Gastrocnemius medialis (tissue), 4 donors: ENCODE data around the gene NBDY. TPM values are rescaled to one million over a fixed set of nuclear protein-coding genes. Genes with fewer than 3 reads are reported as not detected.
"Not testable (repeated sequence)": the region's sequence is repeated elsewhere in the genome, so short reads cannot be mapped to it uniquely, and the experiment has no call there.

Experiments used
- ATAC-seq, 2 donors: fragments of 150-250 bp; one replicate each; pipeline ENCODE4 v1.9.1; 2016
- DNase-seq, 2 donors: peaks; one replicate each; pipeline ENCODE4 v3.0.0-alpha.2; 2019
- H3K27ac ChIP-seq, 4 donors: fragments of 200-600 bp; sonication (generic); 1 replicate in 1 of 4; 2 replicates in 3 of 4; pipeline ENCODE4 v1.5.1; 2016 to 2018; ENCODE audit warnings: mild to moderate bottlenecking in 2 of 4, moderate library complexity in 1 of 4
- H3K27me3 ChIP-seq, 3 donors: fragments of 200-600 bp; sonication (generic) in 2 of 3; 1 replicate in 1 of 3; 2 replicates in 2 of 3; pipeline versions ENCODE4 v1.5.1 to v1.6.0; 2016 to 2019; ENCODE audit warnings: mild to moderate bottlenecking in 1 of 3, moderate library complexity in 1 of 3
- H3K36me3 ChIP-seq, 2 donors: fragments of 200-600 bp; sonication (generic) in 1 of 2; one replicate each; pipeline ENCODE4 v1.5.1; 2017 to 2018
- H3K4me1 ChIP-seq, 2 donors: fragments of 200-600 bp; sonication (generic) in 1 of 2; one replicate each; pipeline ENCODE4 v1.5.1; 2016 to 2017; ENCODE audit warnings: mild to moderate bottlenecking in 2 of 2
- H3K4me3 ChIP-seq, 4 donors: fragments of 200-600 bp; sonication (generic) in 3 of 4; 1 replicate in 1 of 4; 2 replicates in 3 of 4; pipeline ENCODE4 v1.5.1; 2016 to 2019; ENCODE audit warnings: mild to moderate bottlenecking in 2 of 4
- H3K9me3 ChIP-seq, 3 donors: fragments of 200-600 bp; sonication (generic) in 2 of 3; 1 replicate in 1 of 3; 2 replicates in 2 of 3; pipeline ENCODE4 v1.5.1; 2016 to 2019
- CTCF ChIP-seq, 5 experiments: fragments of 450-650 bp in 3 of 5; fragments of 200-600 bp in 2 of 5; sonication (generic) in 2 of 5; IDR thresholded peaks in 4 of 5; conservative IDR thresholded peaks in 1 of 5; 1 replicate in 4 of 5; 2 replicates in 1 of 5; pipeline ENCODE4 v1.5.1; 2016 to 2019; ENCODE audit warnings: antibody characterized with exemption in 5 of 5, mild to moderate bottlenecking in 3 of 5, moderate library complexity in 3 of 5
- in situ Hi-C, 4 donors: fragments of 200-750 bp; cut with MboI; loops; one replicate each; pipeline versions ENCODE4 v1.15.0 to v1.8.0; 2017; ENCODE audit warnings: low sequenced_read_pairs in 4 of 4
- intact Hi-C: fragments of 100-400 bp; cut with DNase I; formaldehyde crosslinking; loops from one replicate; pipeline ENCODE4 v1.15.1; 2023; ENCODE audit warnings: low total_unique reads
- total RNA-seq, 4 donors: library from RNA; depleted of rRNA; stranded (reverse); fragments of >200 nt; gene quantifications; one replicate each; pipeline versions ENCODE4 v1.1.0 to v1.2.3, GENCODE V29; 2016

The NBDY gene
- total RNA-seq, 4 donors from 2014 or later: 3.7 to 9.8 (median 5.9) TPM

GRCh38 chrX:56767348-56768119 lies 38.5 kb downstream of the NBDY start:
- DNase-seq, H3K27me3 ChIP-seq, H3K9me3 ChIP-seq, ATAC-seq, H3K36me3 ChIP-seq: not testable (repeated sequence)
- Histone ChIP-seq H3K27ac (peak overlapping the region in 2 of 4 donors; percentile 79 to 86), H3K4me3 (peak overlapping the region in 2 of 4 donors; percentile 63 to 70), H3K4me1 (peaks cover 10 to 18% of the 10 kb centered on the region in 2 donors)
- peak in 2 of 5 experiments; percentile 39 to 63 for TF ChIP-seq CTCF (IDR thresholded peaks at IDR 0.05 in 4 of 5, conservative IDR thresholded peaks at IDR 0.05 in 1 of 5)
- in situ Hi-C loops: loop anchor here in 1 of 4 donors (25.0 kb wide), 1 partner anchor 1605 kb away; no protein-coding TSS in a partner anchor
- intact Hi-C loops: loop anchor here (10.0 kb wide), 1 partner anchor 687 kb away; no protein-coding TSS in a partner anchor

- H3K4me1 ChIP-seq: peaks cover 9 to 17% of the 10 kb centered on the region in 2 donors
- H3K27ac ChIP-seq, DNase-seq, H3K36me3 ChIP-seq, H3K27me3 ChIP-seq, ATAC-seq, H3K4me3 ChIP-seq, H3K9me3 ChIP-seq: not testable (repeated sequence)
- intact Hi-C loops (loop anchor here (10.0 kb wide), 1 partner anchor 687 kb away; no protein-coding TSS in a partner anchor), in situ Hi-C loops (loop anchor here in 1 of 4 donors (25.0 kb wide), 1 partner anchor 1606 kb away; no protein-coding TSS in a partner anchor)
Observed at GRCh38 chrX:56768120-56768660, 39.1 kb downstream of the NBDY start.

- ATAC-seq, intact Hi-C loops, H3K4me1 ChIP-seq, H3K27me3 ChIP-seq, DNase-seq, H3K4me3 ChIP-seq, H3K27ac ChIP-seq, H3K36me3 ChIP-seq, H3K9me3 ChIP-seq: not testable (repeated sequence)
- in situ Hi-C loops: loop anchor here in 1 of 4 donors (25.0 kb wide), 1 partner anchor 1611 kb away; no protein-coding TSS in a partner anchor
Observed at GRCh38 chrX:56772675-56773521, 43.9 kb downstream of the NBDY start.

GRCh38 chrX:56773522-56774060 lies 44.5 kb downstream of the NBDY start:
- H3K27ac ChIP-seq, H3K36me3 ChIP-seq, H3K4me1 ChIP-seq, H3K4me3 ChIP-seq, H3K27me3 ChIP-seq, ATAC-seq, intact Hi-C loops, DNase-seq, H3K9me3 ChIP-seq: not testable (repeated sequence)
- in situ Hi-C loops: loop anchor here in 1 of 4 donors (25.0 kb wide), 1 partner anchor 1611 kb away; no protein-coding TSS in a partner anchor

GRCh38 chrX:56778099-56778923 lies 49.3 kb downstream of the NBDY start:
- ATAC-seq, DNase-seq, H3K9me3 ChIP-seq, H3K4me1 ChIP-seq, H3K27me3 ChIP-seq, H3K27ac ChIP-seq, intact Hi-C loops, H3K36me3 ChIP-seq, in situ Hi-C loops, H3K4me3 ChIP-seq: not testable (repeated sequence)

- DNase-seq, in situ Hi-C loops, H3K4me3 ChIP-seq, intact Hi-C loops, H3K27ac ChIP-seq, H3K4me1 ChIP-seq, H3K36me3 ChIP-seq, H3K27me3 ChIP-seq, ATAC-seq, H3K9me3 ChIP-seq: not testable (repeated sequence)
Observed at GRCh38 chrX:56778924-56779468, 50.0 kb downstream of the NBDY start.

- H3K27ac ChIP-seq, H3K4me1 ChIP-seq, ATAC-seq, in situ Hi-C loops, DNase-seq, H3K9me3 ChIP-seq, H3K4me3 ChIP-seq, H3K36me3 ChIP-seq, H3K27me3 ChIP-seq: not testable (repeated sequence)
- intact Hi-C loops: loop anchor here (10.0 kb wide), 2 partner anchors 1044 to 1244 kb away; no protein-coding TSS in a partner anchor
Observed at GRCh38 chrX:56780681-56781649, 51.9 kb downstream of the NBDY start.
